HL-60 (cell line): ENCODE data around the gene FRAS1.
"Not testable (repeated sequence)": the region's sequence is repeated elsewhere in the genome, so short reads cannot be mapped to it uniquely, and the experiment has no call there.

Experiments
- DNase-seq, 2 experiments: peaks; one replicate each; pipeline ENCODE4 v3.0.0-alpha.2; 2010 to 2020; ENCODE audit warnings: low read depth in 1 of 2, low spot score in 1 of 2
- H3K27ac ChIP-seq: fragments of 250-450 bp; sonication (Bioruptor Pico); replicated peaks from 2 replicates; pipeline ENCODE4 v1.5.1; 2020; ENCODE audit warnings: mild to moderate bottlenecking, moderate library complexity
- H3K27me3 ChIP-seq: fragments of 250-450 bp; sonication (Bioruptor Pico); 2 replicates; pipeline ENCODE4 v1.5.1; 2021; ENCODE audit warnings: mild to moderate bottlenecking, moderate library complexity; ENCODE audit not compliant: insufficient read depth, poor library complexity, severe bottlenecking
- H3K4me3 ChIP-seq: replicated peaks from 2 replicates; pipeline ENCODE4 v1.5.1; 2011; ENCODE audit warnings: mild to moderate bottlenecking, control low read depth, low read length; ENCODE audit not compliant: insufficient read depth
- GABPA ChIP-seq: IDR thresholded peaks from 2 replicates; pipeline ENCODE4 v1.6.1; 2012; ENCODE audit warnings: low read depth
- POLR2AphosphoS5 ChIP-seq: IDR thresholded peaks from 2 replicates; pipeline ENCODE4 v1.6.1; 2012; ENCODE audit warnings: low read depth
- SPI1 ChIP-seq: IDR thresholded peaks from 2 replicates; pipeline ENCODE4 v1.6.1; 2012; ENCODE audit warnings: low read depth, mild to moderate bottlenecking, borderline replicate concordance
- TF ChIP-seq, protein P1 (sequence below): IDR thresholded peaks from one replicate; pipeline ENCODE4 v1.5.1; 2011; ENCODE audit warnings: low read length, control low read depth, inconsistent platforms; ENCODE audit not compliant: insufficient read depth
- TF ChIP-seq, protein P2 (sequence below): IDR thresholded peaks from 2 replicates; pipeline ENCODE4 v1.6.1; 2012; ENCODE audit warnings: low read depth; ENCODE audit not compliant: insufficient replicate concordance

The FRAS1 gene

GRCh38 chr4:78120144-78120880, 63.2 kb downstream of the FRAS1 start:
- DNase-seq: no peak
- no peak for TF ChIP-seq SPI1
- TF ChIP-seq, protein P1, sequence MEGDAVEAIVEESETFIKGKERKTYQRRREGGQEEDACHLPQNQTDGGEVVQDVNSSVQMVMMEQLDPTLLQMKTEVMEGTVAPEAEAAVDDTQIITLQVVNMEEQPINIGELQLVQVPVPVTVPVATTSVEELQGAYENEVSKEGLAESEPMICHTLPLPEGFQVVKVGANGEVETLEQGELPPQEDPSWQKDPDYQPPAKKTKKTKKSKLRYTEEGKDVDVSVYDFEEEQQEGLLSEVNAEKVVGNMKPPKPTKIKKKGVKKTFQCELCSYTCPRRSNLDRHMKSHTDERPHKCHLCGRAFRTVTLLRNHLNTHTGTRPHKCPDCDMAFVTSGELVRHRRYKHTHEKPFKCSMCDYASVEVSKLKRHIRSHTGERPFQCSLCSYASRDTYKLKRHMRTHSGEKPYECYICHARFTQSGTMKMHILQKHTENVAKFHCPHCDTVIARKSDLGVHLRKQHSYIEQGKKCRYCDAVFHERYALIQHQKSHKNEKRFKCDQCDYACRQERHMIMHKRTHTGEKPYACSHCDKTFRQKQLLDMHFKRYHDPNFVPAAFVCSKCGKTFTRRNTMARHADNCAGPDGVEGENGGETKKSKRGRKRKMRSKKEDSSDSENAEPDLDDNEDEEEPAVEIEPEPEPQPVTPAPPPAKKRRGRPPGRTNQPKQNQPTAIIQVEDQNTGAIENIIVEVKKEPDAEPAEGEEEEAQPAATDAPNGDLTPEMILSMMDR: no peak
- no peak for TF ChIP-seq GABPA
- TF ChIP-seq POLR2AphosphoS5: no peak
- TF ChIP-seq, protein P2, sequence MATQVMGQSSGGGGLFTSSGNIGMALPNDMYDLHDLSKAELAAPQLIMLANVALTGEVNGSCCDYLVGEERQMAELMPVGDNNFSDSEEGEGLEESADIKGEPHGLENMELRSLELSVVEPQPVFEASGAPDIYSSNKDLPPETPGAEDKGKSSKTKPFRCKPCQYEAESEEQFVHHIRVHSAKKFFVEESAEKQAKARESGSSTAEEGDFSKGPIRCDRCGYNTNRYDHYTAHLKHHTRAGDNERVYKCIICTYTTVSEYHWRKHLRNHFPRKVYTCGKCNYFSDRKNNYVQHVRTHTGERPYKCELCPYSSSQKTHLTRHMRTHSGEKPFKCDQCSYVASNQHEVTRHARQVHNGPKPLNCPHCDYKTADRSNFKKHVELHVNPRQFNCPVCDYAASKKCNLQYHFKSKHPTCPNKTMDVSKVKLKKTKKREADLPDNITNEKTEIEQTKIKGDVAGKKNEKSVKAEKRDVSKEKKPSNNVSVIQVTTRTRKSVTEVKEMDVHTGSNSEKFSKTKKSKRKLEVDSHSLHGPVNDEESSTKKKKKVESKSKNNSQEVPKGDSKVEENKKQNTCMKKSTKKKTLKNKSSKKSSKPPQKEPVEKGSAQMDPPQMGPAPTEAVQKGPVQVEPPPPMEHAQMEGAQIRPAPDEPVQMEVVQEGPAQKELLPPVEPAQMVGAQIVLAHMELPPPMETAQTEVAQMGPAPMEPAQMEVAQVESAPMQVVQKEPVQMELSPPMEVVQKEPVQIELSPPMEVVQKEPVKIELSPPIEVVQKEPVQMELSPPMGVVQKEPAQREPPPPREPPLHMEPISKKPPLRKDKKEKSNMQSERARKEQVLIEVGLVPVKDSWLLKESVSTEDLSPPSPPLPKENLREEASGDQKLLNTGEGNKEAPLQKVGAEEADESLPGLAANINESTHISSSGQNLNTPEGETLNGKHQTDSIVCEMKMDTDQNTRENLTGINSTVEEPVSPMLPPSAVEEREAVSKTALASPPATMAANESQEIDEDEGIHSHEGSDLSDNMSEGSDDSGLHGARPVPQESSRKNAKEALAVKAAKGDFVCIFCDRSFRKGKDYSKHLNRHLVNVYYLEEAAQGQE: no peak
- Histone ChIP-seq H3K4me3 (no peak overlapping the region), H3K27me3 (no peaks in the 10 kb centered on the region), H3K27ac (no peak overlapping the region)

GRCh38 chr4:78121338-78121904, 64.3 kb downstream of the FRAS1 start:
- TF ChIP-seq, protein P2: no peak
- TF ChIP-seq, protein P1: no peak
- TF ChIP-seq SPI1 (no peak), POLR2AphosphoS5 (no peak), GABPA (no peak)
- Histone ChIP-seq H3K27me3 (no peaks in the 10 kb centered on the region), H3K27ac (no peak overlapping the region), H3K4me3 (no peak overlapping the region)
- no peak for DNase-seq

DNA sequence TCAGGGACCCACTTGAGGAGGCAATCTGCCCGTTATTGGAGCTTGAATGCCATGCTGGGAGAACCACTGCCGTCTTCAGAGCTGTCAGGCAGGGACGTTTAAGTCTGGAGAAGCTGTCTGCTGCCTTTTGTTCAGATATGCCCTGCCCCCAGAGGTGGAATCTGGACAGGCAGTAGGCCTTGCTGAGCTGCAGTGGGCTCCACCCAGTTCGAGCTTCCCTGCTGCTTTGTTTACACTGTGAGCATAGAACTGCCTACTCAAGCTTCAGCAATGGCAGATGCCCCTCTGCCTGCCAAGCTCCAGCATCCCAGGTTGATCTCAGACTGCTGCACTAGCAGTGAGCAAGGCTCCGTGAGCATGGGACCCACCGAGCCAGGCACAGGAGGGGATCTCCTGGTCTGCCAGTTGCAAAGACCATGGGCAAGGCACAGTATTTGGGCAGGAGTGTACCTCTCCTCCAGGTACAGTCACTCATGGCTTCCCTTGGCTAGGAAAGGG, 68.8 kb downstream of the FRAS1 start:
- DNase-seq, H3K4me3 ChIP-seq, H3K27ac ChIP-seq, H3K27me3 ChIP-seq: not testable (repeated sequence)

DNA sequence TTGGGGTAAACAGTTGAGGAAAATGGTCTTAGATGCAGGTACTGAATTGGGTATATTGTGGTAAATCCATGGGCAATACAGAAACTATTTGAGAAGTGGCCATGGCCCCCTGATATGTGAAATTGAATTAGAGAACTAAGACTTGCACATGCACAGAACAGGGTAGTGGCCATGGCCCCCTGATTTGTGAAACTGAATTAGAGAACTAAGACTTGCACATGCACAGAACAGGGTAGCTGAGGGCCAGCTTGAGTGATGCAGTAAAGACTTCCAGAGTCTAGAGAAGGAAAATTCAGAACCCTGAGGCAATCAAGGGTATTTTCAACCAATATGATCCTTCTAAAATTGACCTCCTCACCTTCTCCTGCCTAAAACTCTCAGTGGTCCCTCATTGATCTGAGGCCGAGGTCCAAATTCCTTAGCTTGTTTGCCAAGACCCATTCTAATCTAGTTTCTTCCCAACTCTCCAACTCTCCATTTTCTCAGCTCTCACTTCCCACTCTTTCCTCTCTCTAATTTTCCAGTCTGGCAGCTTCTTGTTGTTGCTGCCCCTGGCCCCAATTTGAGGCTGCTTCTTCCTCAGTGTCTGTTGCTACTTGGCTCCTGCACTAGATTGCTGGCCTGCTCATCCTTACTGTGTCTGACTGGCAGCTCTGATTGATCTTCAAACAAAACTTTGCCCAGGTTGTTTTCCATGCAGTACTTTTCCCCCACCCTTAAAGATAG, 72.4 kb downstream of the FRAS1 start:
- TF ChIP-seq SPI1 (no peak), POLR2AphosphoS5 (no peak), GABPA (no peak)
- TF ChIP-seq, protein P2: no peak
- TF ChIP-seq, protein P1: no peak
- no peak for DNase-seq

More for the DNA sequence above, 72.4 kb downstream of the FRAS1 start:
- Histone ChIP-seq H3K27ac (no peak overlapping the region), H3K4me3 (no peak overlapping the region), H3K27me3 (no peaks in the 10 kb centered on the region)
